HepG2 (cell line): ENCODE measurements around the gene PRIMA1. TPM values are rescaled to one million over a fixed set of nuclear protein-coding genes. Genes with fewer than 3 reads are reported as not detected.

Source experiments
- ATAC-seq: fragments of 200-7000 bp; cut with Tn5 transposase; 3 replicates; pipeline ENCODE4 v1.9.1; 2020; ENCODE audit warnings: mild to moderate bottlenecking, moderate library complexity
- BruUV-seq: library from RNA; stranded (reverse); fragments of 400-500 nt; replicated peaks from 2 replicates; lab custom pipeline; 2021; lab: Mats Ljungman, UMichigan
- CTCF ChIA-PET: fragments of 300-600 bp; formaldehyde crosslinking; extraction: SDS; loops from one replicate; lab custom pipeline; 2021; ENCODE audit warnings: low total read pairs, inconsistent platforms, low intra/inter-chr PET ratio; lab: Yijun Ruan, JAX
- POLR2A ChIA-PET: fragments of 350-600 bp; sonication (Branson Sonifier 250); formaldehyde crosslinking; loops from one replicate; lab custom pipeline; 2020; ENCODE audit warnings: antibody characterized with exemption, inconsistent platforms; lab: Yijun Ruan, JAX
- DNase-seq: peaks from one replicate; pipeline ENCODE4 v3.0.0-alpha.2; 2015; ENCODE audit warnings: low spot score
- FAIRE-seq: peaks from 3 replicates; lab custom pipeline; 2011; peaks lifted over from hg19 to GRCh38; lab: Jason Lieb, UNC
- H2AFZ ChIP-seq: one replicate; pipeline ENCODE4 v1.6.1; 2011; ENCODE audit warnings: low read length, inconsistent platforms
- H3K27ac ChIP-seq: fragments of 300-600 bp; 3 replicates; pipeline ENCODE4 v1.8.0; 2011; ENCODE audit warnings: mixed run types, mild to moderate bottlenecking, mixed read lengths, low read length, inconsistent platforms; ENCODE audit not compliant: insufficient read depth; ENCODE audit errors: extremely low read length
- H3K27me3 ChIP-seq, 2 experiments: fragments of 200-600 bp in 1 of 2; 2 replicates in 1 of 2; 3 replicates in 1 of 2; pipeline versions ENCODE4 v1.6.0 to v1.8.0; 2011; ENCODE audit warnings: low read length in 2 of 2, mild to moderate bottlenecking in 2 of 2, moderate library complexity in 2 of 2, inconsistent platforms in 1 of 2; ENCODE audit not compliant: insufficient read depth in 2 of 2, control insufficient read depth in 1 of 2
- H3K36me3 ChIP-seq, 2 experiments: fragments of 200-600 bp in 1 of 2; replicated peaks in 1 of 2; 2 replicates in 1 of 2; 3 replicates in 1 of 2; pipeline versions ENCODE4 v1.5.1 to v1.8.0; 2011; ENCODE audit warnings: low read length in 2 of 2, inconsistent platforms in 1 of 2; ENCODE audit not compliant: insufficient read depth in 2 of 2, control insufficient read depth in 1 of 2
- H3K4me1 ChIP-seq: 2 replicates; pipeline ENCODE4 v1.5.1; 2012; ENCODE audit warnings: low read length, inconsistent platforms; ENCODE audit not compliant: insufficient read depth
- H3K4me2 ChIP-seq: 2 replicates; pipeline ENCODE4 v1.6.0; 2011; ENCODE audit warnings: low read depth, low read length, inconsistent platforms
- H3K4me3 ChIP-seq, 3 experiments: fragments of 200-600 bp in 1 of 3; sonication (generic), shearing (Covaris generic) in 1 of 3; replicated peaks in 1 of 3; 2 replicates each; pipeline ENCODE4 v1.5.1; 2011 to 2016; ENCODE audit warnings: low read length in 3 of 3, inconsistent platforms in 2 of 3, low read depth in 2 of 3, mild to moderate bottlenecking in 2 of 3, control low read depth in 1 of 3, mixed read lengths in 1 of 3; ENCODE audit not compliant: insufficient read depth in 1 of 3
- H3K79me2 ChIP-seq: one replicate; pipeline ENCODE4 v1.6.1; 2011; ENCODE audit warnings: low read length, inconsistent platforms; ENCODE audit not compliant: insufficient read depth
- H3K9ac ChIP-seq: 2 replicates; pipeline ENCODE4 v1.6.0; 2011; ENCODE audit warnings: mild to moderate bottlenecking, low read depth, low read length, inconsistent platforms; ENCODE audit not compliant: insufficient read depth
- H3K9me3 ChIP-seq: 2 replicates; pipeline ENCODE4 v1.5.1; 2012; ENCODE audit warnings: mild to moderate bottlenecking, low read length
- H4K20me1 ChIP-seq: 2 replicates; pipeline ENCODE4 v1.6.0; 2011; ENCODE audit warnings: inconsistent platforms, mild to moderate bottlenecking, low read length, moderate library complexity; ENCODE audit not compliant: insufficient read depth
- DBP ChIP-seq: sonication (generic); formaldehyde crosslinking; IDR thresholded peaks from 2 replicates; pipeline ENCODE4 v1.4.0; 2020; ENCODE audit warnings: missing genetic modification reagents; ENCODE audit errors: not compliant biosample characterization
- MNT ChIP-seq: fragments of 450-650 bp; IDR thresholded peaks from 2 replicates; pipeline ENCODE4 v1.6.1; 2016
- PHF20 ChIP-seq: sonication (generic); formaldehyde crosslinking; IDR thresholded peaks from 2 replicates; pipeline ENCODE4 v1.5.0; 2020; ENCODE audit warnings: mild to moderate bottlenecking, missing genetic modification reagents
- PHF8 ChIP-seq: sonication (generic); formaldehyde crosslinking; IDR thresholded peaks from 2 replicates; pipeline ENCODE4 v1.5.0; 2020; ENCODE audit warnings: missing genetic modification reagents
- PLRG1 ChIP-seq: fragments of 450-650 bp; conservative IDR thresholded peaks from 2 replicates; pipeline ENCODE4 v1.6.1; 2016
- RFXAP ChIP-seq: sonication (generic); formaldehyde crosslinking; IDR thresholded peaks from 2 replicates; pipeline ENCODE4 v1.4.0; 2020; ENCODE audit warnings: missing genetic modification reagents, borderline replicate concordance
- SETDB1 ChIP-seq: sonication (generic); formaldehyde crosslinking; IDR thresholded peaks from 2 replicates; pipeline ENCODE4 v1.5.1; 2020; ENCODE audit warnings: missing genetic modification reagents, mild to moderate bottlenecking, borderline replicate concordance
- SMAD1 ChIP-seq: sonication (generic); formaldehyde crosslinking; IDR thresholded peaks from 2 replicates; pipeline ENCODE4 v1.4.0; 2020; ENCODE audit warnings: missing genetic modification reagents, low read depth, mild to moderate bottlenecking, borderline replicate concordance
- SP2 ChIP-seq: sonication (generic); formaldehyde crosslinking; IDR thresholded peaks from 2 replicates; pipeline ENCODE4 v1.5.1; 2020; ENCODE audit warnings: mild to moderate bottlenecking, missing genetic modification reagents
- TMF1 ChIP-seq: sonication (generic); formaldehyde crosslinking; IDR thresholded peaks from 2 replicates; pipeline ENCODE4 v1.8.1; 2022; ENCODE audit warnings: low read depth, missing genetic modification reagents
- TOPORS ChIP-seq: sonication (generic); formaldehyde crosslinking; IDR thresholded peaks from 2 replicates; pipeline ENCODE4 v1.8.0; 2023; ENCODE audit warnings: mild to moderate bottlenecking, missing genetic modification reagents
- ZNF274 ChIP-seq: sonication (generic); formaldehyde crosslinking; IDR thresholded peaks from 2 replicates; pipeline ENCODE4 v1.5.1; 2020; ENCODE audit warnings: mild to moderate bottlenecking, missing genetic modification reagents
- ZNF333 ChIP-seq: sonication (generic); formaldehyde crosslinking; IDR thresholded peaks from 2 replicates; pipeline ENCODE4 v1.4.0; 2020; ENCODE audit warnings: mild to moderate bottlenecking, missing genetic modification reagents, borderline replicate concordance
- ZNF44 ChIP-seq: sonication (generic); formaldehyde crosslinking; IDR thresholded peaks from 2 replicates; pipeline ENCODE4 v1.5.1; 2020; ENCODE audit warnings: mild to moderate bottlenecking, missing genetic modification reagents
- ZNF496 ChIP-seq: sonication (generic); formaldehyde crosslinking; IDR thresholded peaks from 2 replicates; pipeline ENCODE4 v1.8.1; 2023; ENCODE audit warnings: mild to moderate bottlenecking, moderate library complexity, missing genetic modification reagents; ENCODE audit not compliant: insufficient replicate concordance
- ZNF546 ChIP-seq: sonication (generic); formaldehyde crosslinking; conservative IDR thresholded peaks from 2 replicates; pipeline ENCODE4 v1.8.1; 2023; ENCODE audit warnings: mild to moderate bottlenecking, missing genetic modification reagents
- ZNF570 ChIP-seq: sonication (generic); formaldehyde crosslinking; IDR thresholded peaks from 2 replicates; pipeline ENCODE4 v1.4.0; 2020; ENCODE audit warnings: mild to moderate bottlenecking, missing genetic modification reagents, borderline replicate concordance
- ZNF713 ChIP-seq: sonication (generic); formaldehyde crosslinking; IDR thresholded peaks from 2 replicates; pipeline ENCODE4 v1.4.0; 2020; ENCODE audit warnings: mild to moderate bottlenecking, missing genetic modification reagents
- ZNF749 ChIP-seq: sonication (generic); formaldehyde crosslinking; IDR thresholded peaks from 2 replicates; pipeline ENCODE4 v1.8.0; 2022; ENCODE audit warnings: mild to moderate bottlenecking, missing genetic modification reagents, moderate library complexity, borderline replicate concordance
- ZNF891 ChIP-seq: sonication (generic); formaldehyde crosslinking; IDR thresholded peaks from 2 replicates; pipeline ENCODE4 v1.5.0; 2020; ENCODE audit warnings: mild to moderate bottlenecking, missing genetic modification reagents
- WGBS: methylation state at CpG from one replicate; pipeline ENCODE4 v1.1.6; 2017; ENCODE audit warnings: low lambda C conversion rate; 5-methylcytosine and 5-hydroxymethylcytosine counted together
- in situ Hi-C: cut with HindIII; loops from 2 replicates; pipeline ENCODE4 v1.10.0; 2017; ENCODE audit warnings: low pct_unique_long_range_greater_than_20kb; ENCODE audit not compliant: extremely low pct_ligation_motif_present
- intact Hi-C: fragments of 100-400 bp; cut with micrococcal nuclease; formaldehyde crosslinking; loops from one replicate; pipeline ENCODE4 v1.10.0; 2022; ENCODE audit not compliant: unreplicated experiment
- polyA plus RNA-seq, 8 experiments: library from polyadenylated mRNA; depleted of rRNA in 3 of 8; stranded (reverse) in 7 of 8; unstranded in 1 of 8; fragments of >200 nt; fragmentation: Illumina TruSeq in 4 of 8; extraction: Trizol in 4 of 8; gene quantifications; 2 replicates each; pipeline versions ENCODE4 v1.2.1 to v1.2.3, GENCODE V29; 2011 to 2016; ENCODE audit warnings: low read depth in 4 of 8, missing spikeins in 1 of 8, mixed read lengths in 1 of 8; ENCODE audit not compliant: insufficient read depth in 1 of 8
- total RNA-seq, 5 experiments: library from RNA; depleted of rRNA; stranded (reverse); fragments of >200 nt; fragmentation: Illumina TruSeq; extraction: Trizol; gene quantifications; 2 replicates each; pipeline ENCODE4 v1.2.3, GENCODE V29; 2016; ENCODE audit warnings: low read depth in 1 of 5
- TF ChIP-seq, protein P1 (sequence below): sonication (generic); formaldehyde crosslinking; IDR thresholded peaks from 2 replicates; pipeline ENCODE4 v1.8.0; 2022; ENCODE audit warnings: mild to moderate bottlenecking, missing genetic modification reagents, moderate library complexity

The PRIMA1 gene
- total and polyA plus RNA-seq, 2 of the 13 experiments (the other 11 are each of a cell fraction or from before 2014, with no cell fraction given), result 2.4 to 3.2 TPM

DNA sequence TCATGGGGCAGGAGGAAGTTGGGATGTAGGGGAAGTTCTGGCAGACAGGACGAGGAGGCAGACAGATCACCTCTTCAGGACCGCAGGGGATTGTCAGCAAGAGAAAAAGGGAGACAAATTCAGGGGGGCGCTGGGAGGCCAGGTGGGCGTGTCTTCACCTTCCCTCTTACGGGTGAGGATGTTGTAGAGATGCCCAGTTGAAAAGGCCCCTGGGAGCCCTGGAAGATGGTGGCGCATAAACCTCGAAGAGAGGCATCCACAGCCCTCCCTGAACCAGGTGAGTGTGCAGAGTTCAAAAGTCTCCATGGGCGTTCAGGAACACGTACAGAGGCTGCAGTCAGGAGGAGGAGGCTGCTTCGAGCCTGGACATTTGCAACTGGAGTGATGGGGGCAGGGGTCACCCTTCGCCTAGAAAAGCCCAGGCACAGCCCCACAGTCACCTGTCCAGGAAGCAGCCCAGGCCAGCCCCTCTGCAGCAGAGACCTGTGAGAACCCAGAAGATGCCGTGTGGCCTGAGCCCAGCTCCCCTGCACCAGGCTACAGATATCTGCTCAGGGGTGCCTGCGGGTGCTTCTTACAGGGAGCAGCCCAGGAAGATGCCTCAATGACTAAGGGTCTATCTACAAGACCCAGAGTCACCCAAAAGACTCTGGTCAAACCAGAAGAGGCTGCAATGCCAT, 74.4 kb downstream of the PRIMA1 start:
- intact Hi-C loops, result no loop called here

DNA sequence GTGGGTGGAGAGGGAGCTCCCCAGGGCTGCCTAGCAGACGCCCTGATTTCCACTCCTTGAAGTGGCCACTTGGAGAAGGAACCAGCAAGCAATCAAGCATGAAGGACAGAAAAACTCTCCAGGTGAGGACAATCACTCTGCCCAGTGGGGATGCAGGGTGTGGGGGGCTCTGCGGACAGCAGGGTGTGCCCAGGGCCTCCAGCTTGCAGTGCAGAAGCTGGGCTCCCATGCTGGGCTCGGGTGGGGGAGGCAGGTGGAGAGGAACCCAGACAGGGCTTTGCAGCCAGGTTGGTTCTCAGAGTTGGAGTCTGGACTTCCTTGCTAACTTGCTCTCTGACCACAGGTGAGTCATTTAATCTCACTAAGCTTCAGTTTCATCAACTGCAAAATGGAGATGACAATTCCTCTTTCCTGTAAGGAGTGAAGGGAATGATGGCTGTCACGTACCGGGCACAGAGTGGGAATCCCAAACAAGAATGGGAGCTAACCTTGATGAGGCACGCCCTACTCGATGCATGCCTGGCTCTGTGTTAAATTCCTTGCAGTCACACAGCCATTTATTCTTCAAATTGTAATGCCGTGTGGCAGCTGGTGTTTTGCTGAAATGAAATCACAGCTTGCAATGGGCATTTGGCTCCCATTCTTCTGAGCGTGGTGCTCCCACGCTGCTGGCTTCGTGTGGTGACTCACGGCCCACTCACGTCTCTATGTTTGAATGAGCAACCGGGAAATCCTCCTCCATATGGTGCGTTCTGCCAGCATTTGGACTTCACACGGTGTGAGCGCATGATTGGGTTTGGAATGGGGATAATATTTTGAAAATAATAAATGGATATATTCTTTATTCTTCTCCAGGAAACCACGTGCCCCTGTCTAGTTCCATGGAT, 75.2 kb downstream of the PRIMA1 start:
- Histone ChIP-seq H3K79me2 (no peaks in the 10 kb centered on the region), H4K20me1 (no peaks in the 10 kb centered on the region), H3K36me3 (no peaks in the 10 kb centered on the region), H3K4me2 (no peak overlapping the region), H2AFZ (no peak overlapping the region), H3K4me3 (no peak overlapping the region), H3K9ac (no peak overlapping the region), H3K9me3 (no peaks in the 10 kb centered on the region), H3K27me3 (peaks cover 0 to 22% of the 10 kb centered on the region in 2 experiments; a peak in 3 of 5 replicates), H3K27ac (no peak overlapping the region), H3K4me1 (peaks cover 13% of the 10 kb centered on the region)
- no TSS peak for BruUV-seq
- ChIA-PET CTCF (no interaction called here), POLR2A (no interaction called here)
- intact Hi-C loops (no loop called here), in situ Hi-C loops (no loop called here)
- WGBS, result 19% methylated on average over 16 of the region's 18 CpGs
- no peak for FAIRE-seq
- no peak for DNase-seq
- no peak for ATAC-seq
- TF ChIP-seq ZNF274 (no peak), MNT (no peak), PLRG1 (no peak), TMF1 (no peak), RFXAP (no peak), DBP (CRISPR knock-in tag) (no peak), TOPORS (CRISPR knock-in tag) (no peak), SETDB1 (CRISPR knock-in tag) (no peak), ZNF713 (no peak)
- TF ChIP-seq, protein P1, sequence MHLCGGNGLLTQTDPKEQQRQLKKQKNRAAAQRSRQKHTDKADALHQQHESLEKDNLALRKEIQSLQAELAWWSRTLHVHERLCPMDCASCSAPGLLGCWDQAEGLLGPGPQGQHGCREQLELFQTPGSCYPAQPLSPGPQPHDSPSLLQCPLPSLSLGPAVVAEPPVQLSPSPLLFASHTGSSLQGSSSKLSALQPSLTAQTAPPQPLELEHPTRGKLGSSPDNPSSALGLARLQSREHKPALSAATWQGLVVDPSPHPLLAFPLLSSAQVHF (CRISPR knock-in tag), result no peak

More for the DNA sequence above, 74.4 kb downstream of the PRIMA1 start:
- H3K27me3 ChIP-seq, result peaks cover 0 to 15% of the 10 kb centered on the region in 2 experiments; a peak in 3 of 5 replicates
- H2AFZ ChIP-seq, result no peak overlapping the region
- POLR2A ChIA-PET, result no interaction called here
- H3K4me1 ChIP-seq, result peaks cover 11% of the 10 kb centered on the region
- no peaks in the 10 kb centered on the region for H4K20me1 ChIP-seq
- WGBS, result 28% methylated on average over 9 of the region's 13 CpGs
- CTCF ChIA-PET, result no interaction called here
- no peak overlapping the region for H3K9ac ChIP-seq
- in situ Hi-C loops, result no loop called here
- no peaks in the 10 kb centered on the region for H3K9me3 ChIP-seq
- ATAC-seq (no peak), DNase-seq (no peak), FAIRE-seq (no peak)
- no peak overlapping the region for H3K4me2 ChIP-seq
- H3K36me3 ChIP-seq, result no peaks in the 10 kb centered on the region
- no peak for TF ChIP-seq SMAD1 (CRISPR knock-in tag)
- no peak for TF ChIP-seq ZNF44
- TF ChIP-seq ZNF891 (CRISPR knock-in tag), result no peak
- no peak for TF ChIP-seq ZNF496 (CRISPR knock-in tag)
- no peak for TF ChIP-seq SP2 (CRISPR knock-in tag)
- no peak for TF ChIP-seq ZNF749 (CRISPR knock-in tag)
- TF ChIP-seq TMF1, result no peak
- TF ChIP-seq ZNF570, result no peak
- TF ChIP-seq ZNF546 (CRISPR knock-in tag), result no peak
- TF ChIP-seq ZNF333, result no peak
- TF ChIP-seq PHF20 (CRISPR knock-in tag), result no peak
- TF ChIP-seq PHF8 (CRISPR knock-in tag), result no peak
- H3K4me3 ChIP-seq, result no peak overlapping the region
- no TSS peak for BruUV-seq
- H3K27ac ChIP-seq, result no peak overlapping the region
- H3K79me2 ChIP-seq, result no peaks in the 10 kb centered on the region
